ENCODE results near the gene NRXN3.
"Not testable (repeated sequence)": the region's sequence is repeated elsewhere in the genome, so short reads cannot be mapped to it uniquely, and the experiment has no call there.

NRXN3 gene

GRCh38 chr14:78566026-78566858, 396.1 kb downstream of the NRXN3 start:
- no peak for DNase-seq (ENCODE audit: low spot score)
- no peak overlapping the region for H3K4me3 ChIP-seq (ENCODE audit: severe bottlenecking)
- H3K4me1 ChIP-seq (ENCODE audit: insufficient read depth, poor library complexity, severe bottlenecking), result no peaks in the 10 kb centered on the region
- TF ChIP-seq CTCF (IDR thresholded peaks at IDR 0.05; ENCODE audit: poor library complexity, severe bottlenecking), result peak; percentile 93
- no peak overlapping the region for H3K27ac ChIP-seq (ENCODE audit: poor library complexity, severe bottlenecking)
- H3K27me3 ChIP-seq (ENCODE audit: insufficient read depth, poor library complexity, severe bottlenecking), result no peaks in the 10 kb centered on the region
- peak; percentile 98 for ATAC-seq (ENCODE audit: low read depth)
- H3K36me3 ChIP-seq (ENCODE audit: low read depth), result no peaks in the 10 kb centered on the region
- H3K9me3 ChIP-seq (ENCODE audit: severe bottlenecking), result no peaks in the 10 kb centered on the region

GRCh38 chr14:78566859-78567172, 396.6 kb downstream of the NRXN3 start:
- Histone ChIP-seq H3K4me1 (ENCODE audit: insufficient read depth, poor library complexity, severe bottlenecking) (no peaks in the 10 kb centered on the region), H3K9me3 (ENCODE audit: severe bottlenecking) (no peaks in the 10 kb centered on the region), H3K36me3 (ENCODE audit: low read depth) (no peaks in the 10 kb centered on the region), H3K27ac (ENCODE audit: poor library complexity, severe bottlenecking) (no peak overlapping the region), H3K4me3 (ENCODE audit: severe bottlenecking) (no peak overlapping the region), H3K27me3 (ENCODE audit: insufficient read depth, poor library complexity, severe bottlenecking) (no peaks in the 10 kb centered on the region)
- peak; percentile 72 for TF ChIP-seq CTCF (IDR thresholded peaks at IDR 0.05; ENCODE audit: poor library complexity, severe bottlenecking)
- no peak for DNase-seq (ENCODE audit: low spot score)
- peak; percentile 30 for ATAC-seq (ENCODE audit: low read depth)

GRCh38 chr14:78567343-78567742, 397.2 kb downstream of the NRXN3 start:
- Histone ChIP-seq H3K4me3 (ENCODE audit: severe bottlenecking) (no peak overlapping the region), H3K27me3 (ENCODE audit: insufficient read depth, poor library complexity, severe bottlenecking) (no peaks in the 10 kb centered on the region), H3K36me3 (ENCODE audit: low read depth) (no peaks in the 10 kb centered on the region), H3K27ac (ENCODE audit: poor library complexity, severe bottlenecking) (no peak overlapping the region), H3K9me3 (ENCODE audit: severe bottlenecking) (no peaks in the 10 kb centered on the region), H3K4me1 (ENCODE audit: insufficient read depth, poor library complexity, severe bottlenecking) (no peaks in the 10 kb centered on the region)
- no peak for DNase-seq (ENCODE audit: low spot score)
- no peak for TF ChIP-seq CTCF (IDR thresholded peaks at IDR 0.05; ENCODE audit: poor library complexity, severe bottlenecking)
- no peak for ATAC-seq (ENCODE audit: low read depth)

GRCh38 chr14:78573736-78574135, 403.6 kb downstream of the NRXN3 start:
- H3K4me3 ChIP-seq (ENCODE audit: severe bottlenecking); H3K9me3 ChIP-seq (ENCODE audit: severe bottlenecking); H3K4me1 ChIP-seq (ENCODE audit: insufficient read depth, poor library complexity, severe bottlenecking); H3K36me3 ChIP-seq (ENCODE audit: low read depth); H3K27me3 ChIP-seq (ENCODE audit: insufficient read depth, poor library complexity, severe bottlenecking); H3K27ac ChIP-seq (ENCODE audit: poor library complexity, severe bottlenecking); ATAC-seq (ENCODE audit: low read depth); DNase-seq (ENCODE audit: low spot score): not testable (repeated sequence)

GRCh38 chr14:78576437-78577166, 406.4 kb downstream of the NRXN3 start:
- Histone ChIP-seq H3K4me1 (ENCODE audit: insufficient read depth, poor library complexity, severe bottlenecking) (no peaks in the 10 kb centered on the region), H3K27ac (ENCODE audit: poor library complexity, severe bottlenecking) (no peak overlapping the region), H3K36me3 (ENCODE audit: low read depth) (no peaks in the 10 kb centered on the region), H3K27me3 (ENCODE audit: insufficient read depth, poor library complexity, severe bottlenecking) (no peaks in the 10 kb centered on the region), H3K4me3 (ENCODE audit: severe bottlenecking) (no peak overlapping the region), H3K9me3 (ENCODE audit: severe bottlenecking) (no peaks in the 10 kb centered on the region)
- no peak for DNase-seq (ENCODE audit: low spot score)
- TF ChIP-seq CTCF (IDR thresholded peaks at IDR 0.05; ENCODE audit: poor library complexity, severe bottlenecking), result no peak
- ATAC-seq (ENCODE audit: low read depth), result no peak

Measured in RWPE2 (cell line).